NCI-H2227 (cell line): ENCODE data around the gene DSN1.
"Not testable (repeated sequence)": the region's sequence is repeated elsewhere in the genome, so short reads cannot be mapped to it uniquely, and the experiment has no call there.

Experiments used
- DNase-seq: peaks from one replicate; lab custom pipeline; 2025; ENCODE audit not compliant: unreplicated experiment; lab: John Stamatoyannopoulos, UW

Gene DSN1, protein sequence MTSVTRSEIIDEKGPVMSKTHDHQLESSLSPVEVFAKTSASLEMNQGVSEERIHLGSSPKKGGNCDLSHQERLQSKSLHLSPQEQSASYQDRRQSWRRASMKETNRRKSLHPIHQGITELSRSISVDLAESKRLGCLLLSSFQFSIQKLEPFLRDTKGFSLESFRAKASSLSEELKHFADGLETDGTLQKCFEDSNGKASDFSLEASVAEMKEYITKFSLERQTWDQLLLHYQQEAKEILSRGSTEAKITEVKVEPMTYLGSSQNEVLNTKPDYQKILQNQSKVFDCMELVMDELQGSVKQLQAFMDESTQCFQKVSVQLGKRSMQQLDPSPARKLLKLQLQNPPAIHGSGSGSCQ

GRCh38 chr20:36773597-36774390 lies at the start of gene DSN1:
DSN1 (minus strand) TSS chr20:36773763; CDS start chr20:36771458, 2,305 bp downstream.
- DNase-seq: peak; percentile 99

DNA sequence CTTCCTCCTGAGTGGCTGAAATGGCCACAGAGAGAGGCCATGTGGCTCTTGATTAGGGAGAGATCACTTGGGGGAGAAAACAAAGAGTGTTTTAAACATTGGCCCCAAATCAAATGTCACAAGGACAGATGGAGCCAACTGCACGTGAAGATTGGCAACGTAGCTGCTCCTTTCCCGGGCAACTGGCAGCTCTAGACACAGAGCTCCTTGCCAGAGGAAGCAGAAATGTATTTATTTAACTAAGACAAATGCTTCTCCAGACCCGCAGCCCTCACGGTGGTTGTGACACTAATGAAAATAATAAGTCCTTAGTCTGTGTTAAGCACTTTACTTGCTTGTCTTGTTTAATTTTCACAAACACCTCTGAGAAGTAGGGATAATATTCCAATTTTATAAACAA lies 49.6 kb upstream of the DSN1 start:
- DNase-seq: no peak

DNA sequence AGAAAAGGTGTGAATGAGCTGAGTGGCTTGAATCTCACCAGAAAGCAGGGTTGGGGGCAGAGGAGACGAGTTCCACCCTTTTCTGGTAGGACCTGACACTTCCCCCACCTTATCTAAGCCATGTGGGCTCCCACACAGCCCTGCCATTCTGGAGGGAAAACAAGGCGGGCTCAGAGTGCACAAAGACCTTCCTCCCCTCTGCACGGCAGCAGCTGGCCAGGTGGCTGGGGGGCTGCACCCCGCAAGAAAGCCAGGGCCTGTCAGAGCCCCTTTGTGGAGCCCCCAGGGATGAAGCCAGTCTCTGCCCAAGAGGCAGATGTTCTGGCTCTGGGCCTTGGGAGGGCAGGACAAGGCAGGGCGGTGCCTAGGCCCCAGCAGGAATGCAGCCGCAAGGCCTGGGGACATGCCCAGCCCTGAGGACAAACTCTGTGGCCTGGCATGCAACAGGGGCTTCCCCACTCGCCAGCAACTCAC lies 48.4 kb upstream of the DSN1 start:
- no peak for DNase-seq

GRCh38 chr20:36820928-36821327 lies 47.4 kb upstream of the DSN1 start:
- DNase-seq: no peak

GRCh38 chr20:36820073-36820472 lies 46.5 kb upstream of the DSN1 start:
- DNase-seq: no peak

GRCh38 chr20:36819659-36820058 lies 46.1 kb upstream of the DSN1 start:
- no peak for DNase-seq

GRCh38 chr20:36818861-36819260 lies 45.3 kb upstream of the DSN1 start:
- no peak for DNase-seq

- DNase-seq: no peak
Measured at GRCh38 chr20:36818185-36818584, 44.6 kb upstream of the DSN1 start.

DNA sequence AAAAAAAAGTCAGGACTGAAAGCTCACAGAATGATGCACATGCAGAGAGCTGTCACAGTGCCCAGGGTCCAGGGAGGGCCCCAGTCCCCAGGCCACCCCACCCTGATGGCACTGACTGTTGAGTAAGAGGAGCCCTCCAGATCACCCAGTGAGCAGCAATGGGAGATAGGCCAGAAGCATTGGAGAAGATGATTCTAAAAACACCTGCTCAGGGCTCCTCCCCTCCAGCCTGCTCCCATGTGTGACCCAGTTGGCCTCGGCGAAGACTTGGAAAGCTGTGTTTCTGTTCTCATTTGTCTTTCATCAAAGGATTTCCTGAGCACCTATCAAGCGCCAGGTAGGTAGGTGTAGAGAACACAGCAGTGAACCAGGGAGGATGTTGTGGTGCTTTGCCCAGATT lies 43.9 kb upstream of the DSN1 start:
- no peak for DNase-seq

DNA sequence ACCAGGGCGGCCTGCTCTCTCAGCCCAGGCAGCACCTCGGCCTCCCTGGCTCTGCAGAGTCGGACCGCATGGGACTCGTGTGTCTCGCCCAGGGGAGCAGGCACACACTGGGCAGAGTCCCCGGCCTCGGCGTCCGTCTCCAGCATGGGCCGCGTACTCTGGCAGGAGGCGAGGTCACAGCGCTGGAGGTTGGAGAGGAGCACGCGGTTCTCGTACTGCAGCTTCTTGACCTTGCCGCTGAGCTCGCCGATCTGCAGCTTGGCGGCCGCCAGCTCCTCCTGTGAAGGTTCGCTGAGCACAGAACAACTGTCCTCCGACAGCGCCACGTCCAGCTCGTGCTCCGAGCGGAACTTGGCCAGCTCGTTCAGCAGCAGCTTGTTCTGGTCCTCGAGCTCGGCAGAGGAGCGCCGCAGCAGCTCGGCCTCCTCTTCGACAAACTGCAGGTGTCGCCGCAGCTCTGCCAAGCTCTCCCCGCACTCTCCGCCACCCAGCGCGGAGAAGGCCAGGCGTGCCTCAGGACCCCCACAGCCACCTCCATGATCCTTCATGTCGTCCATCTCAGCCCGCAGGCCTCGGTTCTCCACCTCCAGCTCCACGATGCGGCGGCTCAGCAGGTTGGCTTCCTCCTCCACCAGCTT lies 42.0 kb upstream of the DSN1 start:
- no peak for DNase-seq

DNA sequence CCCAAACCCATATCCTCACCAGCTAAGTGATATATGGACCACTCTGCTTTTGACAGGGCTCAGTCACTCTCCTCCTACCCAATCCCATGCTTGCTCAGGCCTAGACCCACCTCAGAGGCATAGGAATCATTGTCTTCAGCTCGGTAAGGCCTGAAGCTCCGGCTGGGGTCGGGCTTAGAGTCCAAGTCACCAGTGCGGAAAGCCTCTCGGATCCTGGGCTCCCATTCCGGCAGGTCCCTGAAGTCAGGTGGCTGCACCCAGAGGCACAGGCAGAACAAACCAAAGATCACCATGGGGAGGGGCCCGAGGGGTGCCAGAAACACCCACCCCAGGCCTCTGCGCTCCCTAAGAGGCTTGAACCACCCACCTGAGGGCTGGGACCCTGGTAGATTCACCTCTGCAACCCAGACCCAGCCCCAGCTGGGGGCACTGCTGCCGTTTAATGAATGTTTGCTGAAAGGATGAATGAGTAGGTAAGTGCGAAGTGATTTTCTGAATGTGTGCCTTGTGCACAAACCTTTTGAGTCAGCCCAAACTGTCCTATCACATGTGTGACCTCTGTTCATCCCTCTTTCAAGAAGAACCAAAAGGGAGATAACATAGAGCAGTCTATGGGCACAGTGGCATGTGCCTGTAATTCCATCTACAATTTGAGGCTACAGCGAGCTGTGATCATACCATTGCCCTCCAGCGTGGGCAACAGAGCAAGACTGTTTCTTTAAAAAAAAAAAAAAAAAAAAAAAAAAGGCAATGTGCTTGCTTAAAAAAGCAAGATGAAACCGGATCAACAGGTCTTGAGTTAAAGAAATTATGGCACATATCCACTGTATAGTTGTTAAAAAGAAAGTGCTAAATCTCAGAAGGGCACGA lies 39.3 kb upstream of the DSN1 start:
- DNase-seq: no peak

GRCh38 chr20:36808317-36809257 lies 35.0 kb upstream of the DSN1 start:
- DNase-seq: peak; percentile 55

- no peak for DNase-seq
Measured at GRCh38 chr20:36806049-36806448, 32.5 kb upstream of the DSN1 start.

- DNase-seq: no peak
Measured at GRCh38 chr20:36805396-36805795, 31.8 kb upstream of the DSN1 start.

DNA sequence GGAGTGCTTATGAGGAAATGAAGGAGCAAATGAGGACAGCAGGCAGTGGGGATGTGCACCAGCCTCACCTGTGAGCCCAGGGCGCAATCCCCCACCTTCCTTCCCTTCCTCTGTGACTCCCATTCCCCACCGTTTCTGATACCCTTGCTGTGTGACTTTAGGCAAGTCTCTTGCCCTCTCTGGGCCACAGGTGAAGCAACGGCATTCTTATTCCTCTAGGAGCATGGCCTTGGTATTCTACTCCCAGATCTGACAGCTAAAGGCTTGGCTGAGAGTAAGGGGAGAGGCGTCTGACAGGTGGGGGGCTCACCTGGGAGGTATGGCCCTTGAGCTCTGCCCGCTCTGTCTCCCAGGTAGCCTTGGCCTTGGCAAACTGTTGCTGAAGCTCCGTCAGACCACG lies 30.9 kb upstream of the DSN1 start:
- DNase-seq: no peak

DNA sequence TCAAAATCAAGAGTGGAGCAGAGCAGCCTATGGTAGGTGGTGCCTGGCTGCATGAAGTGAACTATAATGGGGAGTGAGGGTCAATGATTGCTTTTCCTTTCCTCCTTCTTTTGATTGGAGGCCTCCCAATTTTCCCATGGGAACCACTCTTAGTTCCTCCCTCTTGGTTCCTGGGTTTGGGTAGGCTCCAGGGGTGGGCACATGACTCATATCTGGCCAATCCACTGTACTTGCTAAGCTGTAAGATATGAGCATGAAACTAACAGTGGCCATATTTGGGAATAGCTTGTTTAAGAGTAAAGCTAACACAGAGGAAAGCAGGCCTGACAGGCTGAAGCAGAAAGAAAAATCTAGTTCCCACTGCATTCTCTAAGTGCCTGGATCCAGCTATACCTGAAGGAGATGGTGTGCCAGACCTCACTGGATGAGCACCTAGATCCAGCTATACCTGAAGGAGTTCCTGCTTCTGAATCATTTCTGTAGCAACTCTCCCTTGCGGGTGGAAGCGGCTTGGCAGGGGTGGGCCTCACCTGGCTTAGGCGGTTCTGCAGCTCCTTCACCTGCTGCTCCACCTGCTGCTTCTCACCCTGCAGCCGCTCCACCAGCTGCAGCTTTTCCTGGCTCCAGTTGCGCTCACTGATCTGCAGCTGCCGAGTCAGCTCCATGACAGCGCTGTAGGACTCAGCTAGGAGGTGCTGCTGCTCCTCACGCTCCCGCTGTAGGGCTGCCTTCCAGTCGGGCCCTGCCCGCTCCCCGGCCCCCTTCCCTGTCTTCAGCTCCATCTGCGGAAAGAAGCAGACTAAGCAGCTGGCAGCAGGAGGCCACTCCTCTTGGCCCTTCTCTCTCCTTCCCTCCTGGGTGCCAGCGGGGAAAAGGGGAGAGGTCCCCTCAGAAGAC lies 29.0 kb upstream of the DSN1 start:
- DNase-seq: no peak

GRCh38 chr20:36800410-36800809 lies 26.8 kb upstream of the DSN1 start:
- DNase-seq: no peak

GRCh38 chr20:36799313-36799712 lies 25.8 kb upstream of the DSN1 start:
- DNase-seq: not testable (repeated sequence)

DNA sequence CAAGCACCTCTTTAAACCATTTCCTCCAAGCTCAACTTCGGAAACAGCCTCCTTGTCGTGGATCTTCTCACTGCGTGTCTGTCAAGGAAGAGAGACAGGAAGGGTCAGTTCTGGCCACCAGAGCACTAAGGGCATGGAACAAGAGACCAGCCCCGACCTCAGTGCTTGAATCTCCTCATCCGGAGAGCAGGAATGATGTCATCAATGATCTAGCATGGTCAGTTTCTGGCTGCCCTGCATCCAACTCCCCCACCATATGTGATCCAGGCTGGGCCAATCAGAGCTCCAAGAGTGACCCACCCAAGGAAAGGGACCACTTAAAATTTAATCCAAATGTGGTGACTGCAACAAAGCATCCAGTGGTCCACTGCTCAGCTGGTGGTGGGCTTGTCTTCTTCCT lies 23.3 kb upstream of the DSN1 start:
- no peak for DNase-seq
